HEK293 (cell line): ENCODE measurements around the gene POLR1D.

Experiments used
- GLI2 ChIP-seq: fragments of 450-650 bp; formaldehyde crosslinking; IDR thresholded peaks from 2 replicates; pipeline ENCODE4; 2017; ENCODE audit warnings: missing biosample characterization, missing genetic modification characterization, low read depth, borderline replicate concordance
- HOXC10 ChIP-seq: sonication (generic); formaldehyde crosslinking; IDR thresholded peaks from 2 replicates; pipeline ENCODE4 v1.8.1; 2023; ENCODE audit warnings: mild to moderate bottlenecking, missing genetic modification reagents
- KLF16 ChIP-seq: fragments of 450-650 bp; formaldehyde crosslinking; IDR thresholded peaks from 2 replicates; pipeline ENCODE4 v1.5.1; 2017; ENCODE audit warnings: missing biosample characterization, missing genetic modification characterization
- KLF8 ChIP-seq: fragments of 450-650 bp; formaldehyde crosslinking; IDR thresholded peaks from 2 replicates; pipeline ENCODE4 v1.5.1; 2016; ENCODE audit warnings: missing biosample characterization, missing genetic modification characterization
- RBAK ChIP-seq: fragments of 450-650 bp; formaldehyde crosslinking; IDR thresholded peaks from 2 replicates; pipeline ENCODE4 v1.5.1; 2016; ENCODE audit warnings: missing biosample characterization, missing genetic modification characterization
- SCRT1 ChIP-seq: fragments of 450-650 bp; formaldehyde crosslinking; IDR thresholded peaks from 2 replicates; pipeline ENCODE4 v1.5.1; 2016; ENCODE audit warnings: missing biosample characterization, missing genetic modification characterization, borderline replicate concordance
- ZBTB21 ChIP-seq: fragments of 450-650 bp; formaldehyde crosslinking; IDR thresholded peaks from 2 replicates; pipeline ENCODE4 v1.5.1; 2017; ENCODE audit warnings: missing biosample characterization, missing genetic modification characterization
- ZBTB6 ChIP-seq: fragments of 450-650 bp; formaldehyde crosslinking; IDR thresholded peaks from 2 replicates; pipeline ENCODE4 v1.5.1; 2017; ENCODE audit warnings: missing biosample characterization, missing genetic modification characterization
- ZBTB7A ChIP-seq: fragments of 450-650 bp; formaldehyde crosslinking; IDR thresholded peaks from 2 replicates; pipeline ENCODE4 v1.5.1; 2016; ENCODE audit warnings: low read depth, missing biosample characterization, missing genetic modification characterization
- ZFHX2 ChIP-seq: fragments of 450-650 bp; formaldehyde crosslinking; conservative IDR thresholded peaks from 2 replicates; pipeline ENCODE4 v1.5.1; 2016; ENCODE audit warnings: missing biosample characterization, missing genetic modification characterization
- ZNF121 ChIP-seq: fragments of 450-650 bp; formaldehyde crosslinking; IDR thresholded peaks from 2 replicates; pipeline ENCODE4 v1.5.1; 2016; ENCODE audit warnings: missing biosample characterization, missing genetic modification characterization
- ZNF155 ChIP-seq: fragments of 450-650 bp; formaldehyde crosslinking; IDR thresholded peaks from 2 replicates; pipeline ENCODE4 v1.5.1; 2016; ENCODE audit warnings: missing biosample characterization, missing genetic modification characterization
- ZNF2 ChIP-seq: fragments of 450-650 bp; formaldehyde crosslinking; IDR thresholded peaks from 2 replicates; pipeline ENCODE4 v1.5.1; 2016; ENCODE audit warnings: missing biosample characterization, missing genetic modification characterization
- ZNF23 ChIP-seq: fragments of 450-650 bp; formaldehyde crosslinking; IDR thresholded peaks from 2 replicates; pipeline ENCODE4 v1.5.1; 2016; ENCODE audit warnings: missing biosample characterization, missing genetic modification characterization, borderline replicate concordance
- ZNF280C ChIP-seq: fragments of 450-650 bp; formaldehyde crosslinking; IDR thresholded peaks from 2 replicates; pipeline ENCODE4 v1.5.1; 2016; ENCODE audit warnings: missing biosample characterization, missing genetic modification characterization
- ZNF37A ChIP-seq: fragments of 450-650 bp; IDR thresholded peaks from 2 replicates; pipeline ENCODE4 v1.5.1; 2018; ENCODE audit warnings: missing biosample characterization, missing genetic modification characterization
- ZNF48 ChIP-seq: fragments of 450-650 bp; formaldehyde crosslinking; IDR thresholded peaks from 2 replicates; pipeline ENCODE4 v1.5.1; 2016; ENCODE audit warnings: missing biosample characterization, missing genetic modification characterization
- ZNF544 ChIP-seq: fragments of 450-650 bp; formaldehyde crosslinking; IDR thresholded peaks from 2 replicates; pipeline ENCODE4 v1.5.0; 2017; ENCODE audit warnings: missing biosample characterization, missing genetic modification characterization
- ZNF571 ChIP-seq: fragments of 450-650 bp; formaldehyde crosslinking; IDR thresholded peaks from 2 replicates; pipeline ENCODE4 v1.5.0; 2017; ENCODE audit warnings: missing biosample characterization, missing genetic modification characterization
- ZNF658 ChIP-seq: fragments of 450-650 bp; formaldehyde crosslinking; IDR thresholded peaks from 2 replicates; pipeline ENCODE4; 2016; ENCODE audit warnings: missing biosample characterization, missing genetic modification characterization
- ZNF747 ChIP-seq: fragments of 450-650 bp; formaldehyde crosslinking; IDR thresholded peaks from 2 replicates; pipeline ENCODE4 v1.5.1; 2016; ENCODE audit warnings: missing biosample characterization, missing genetic modification characterization
- ZNF768 ChIP-seq: fragments of 450-650 bp; formaldehyde crosslinking; IDR thresholded peaks from 2 replicates; pipeline ENCODE4 v1.5.1; 2018; ENCODE audit warnings: missing biosample characterization, mild to moderate bottlenecking, missing genetic modification characterization
- ZSCAN23 ChIP-seq: fragments of 450-650 bp; formaldehyde crosslinking; IDR thresholded peaks from 2 replicates; pipeline ENCODE4 v1.5.1; 2016; ENCODE audit warnings: missing biosample characterization, missing genetic modification characterization
- TF ChIP-seq, protein P1 (sequence below): fragments of 450-650 bp; formaldehyde crosslinking; conservative IDR thresholded peaks from 2 replicates; pipeline ENCODE4 v1.5.1; 2016; ENCODE audit warnings: low read depth, missing biosample characterization, missing genetic modification characterization
- TF ChIP-seq, protein P2 (sequence below): fragments of 450-650 bp; IDR thresholded peaks from 2 replicates; pipeline ENCODE4 v1.5.1; 2018; ENCODE audit warnings: missing biosample characterization, missing genetic modification characterization
- TF ChIP-seq, protein P3 (sequence below): fragments of 450-650 bp; formaldehyde crosslinking; IDR thresholded peaks from 2 replicates; pipeline ENCODE4 v1.5.1; 2017; ENCODE audit warnings: missing biosample characterization, missing genetic modification characterization

Gene POLR1D

GRCh38 chr13:27620377-27621115 lies 1.1 kb upstream of the POLR1D start, which contains the start of gene LNX2 (continued):
- peak; percentile 76; the same call in 1 of the 2 replicates for TF ChIP-seq KLF8 (tag by site-specific recombination)
- TF ChIP-seq ZBTB7A (tag by site-specific recombination): no peak; the same call in 1 of the 2 replicates
- TF ChIP-seq ZNF747: no peak
- TF ChIP-seq GLI2 (tag by site-specific recombination): no peak
- no peak for TF ChIP-seq ZNF544 (tag by site-specific recombination)
- TF ChIP-seq, protein P1, sequence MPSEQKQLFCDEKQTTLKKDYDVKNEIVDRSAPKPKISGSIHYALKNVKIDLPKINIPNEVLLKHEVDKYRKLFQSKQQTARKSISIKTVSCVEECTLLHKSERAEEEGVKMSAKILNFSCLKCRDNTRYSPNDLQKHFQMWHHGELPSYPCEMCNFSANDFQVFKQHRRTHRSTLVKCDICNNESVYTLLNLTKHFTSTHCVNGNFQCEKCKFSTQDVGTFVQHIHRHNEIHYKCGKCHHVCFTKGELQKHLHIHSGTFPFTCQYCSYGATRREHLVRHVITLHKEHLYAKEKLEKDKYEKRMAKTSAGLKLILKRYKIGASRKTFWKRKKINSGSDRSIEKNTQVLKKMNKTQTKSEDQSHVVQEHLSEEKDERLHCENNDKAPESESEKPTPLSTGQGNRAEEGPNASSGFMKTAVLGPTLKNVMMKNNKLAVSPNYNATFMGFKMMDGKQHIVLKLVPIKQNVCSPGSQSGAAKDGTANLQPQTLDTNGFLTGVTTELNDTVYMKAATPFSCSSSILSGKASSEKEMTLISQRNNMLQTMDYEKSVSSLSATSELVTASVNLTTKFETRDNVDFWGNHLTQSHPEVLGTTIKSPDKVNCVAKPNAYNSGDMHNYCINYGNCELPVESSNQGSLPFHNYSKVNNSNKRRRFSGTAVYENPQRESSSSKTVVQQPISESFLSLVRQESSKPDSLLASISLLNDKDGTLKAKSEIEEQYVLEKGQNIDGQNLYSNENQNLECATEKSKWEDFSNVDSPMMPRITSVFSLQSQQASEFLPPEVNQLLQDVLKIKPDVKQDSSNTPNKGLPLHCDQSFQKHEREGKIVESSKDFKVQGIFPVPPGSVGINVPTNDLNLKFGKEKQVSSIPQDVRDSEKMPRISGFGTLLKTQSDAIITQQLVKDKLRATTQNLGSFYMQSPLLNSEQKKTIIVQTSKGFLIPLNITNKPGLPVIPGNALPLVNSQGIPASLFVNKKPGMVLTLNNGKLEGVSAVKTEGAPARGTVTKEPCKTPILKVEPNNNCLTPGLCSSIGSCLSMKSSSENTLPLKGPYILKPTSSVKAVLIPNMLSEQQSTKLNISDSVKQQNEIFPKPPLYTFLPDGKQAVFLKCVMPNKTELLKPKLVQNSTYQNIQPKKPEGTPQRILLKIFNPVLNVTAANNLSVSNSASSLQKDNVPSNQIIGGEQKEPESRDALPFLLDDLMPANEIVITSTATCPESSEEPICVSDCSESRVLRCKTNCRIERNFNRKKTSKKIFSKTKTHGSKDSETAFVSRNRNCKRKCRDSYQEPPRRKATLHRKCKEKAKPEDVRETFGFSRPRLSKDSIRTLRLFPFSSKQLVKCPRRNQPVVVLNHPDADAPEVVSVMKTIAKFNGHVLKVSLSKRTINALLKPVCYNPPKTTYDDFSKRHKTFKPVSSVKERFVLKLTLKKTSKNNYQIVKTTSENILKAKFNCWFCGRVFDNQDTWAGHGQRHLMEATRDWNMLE (tag by site-specific recombination): no peak
- no peak for TF ChIP-seq ZNF155 (tag by site-specific recombination)
- no peak for TF ChIP-seq ZSCAN23
- no peak for TF ChIP-seq ZNF658 (tag by site-specific recombination)
- TF ChIP-seq HOXC10 (CRISPR knock-in tag): no peak
- TF ChIP-seq, protein P2, sequence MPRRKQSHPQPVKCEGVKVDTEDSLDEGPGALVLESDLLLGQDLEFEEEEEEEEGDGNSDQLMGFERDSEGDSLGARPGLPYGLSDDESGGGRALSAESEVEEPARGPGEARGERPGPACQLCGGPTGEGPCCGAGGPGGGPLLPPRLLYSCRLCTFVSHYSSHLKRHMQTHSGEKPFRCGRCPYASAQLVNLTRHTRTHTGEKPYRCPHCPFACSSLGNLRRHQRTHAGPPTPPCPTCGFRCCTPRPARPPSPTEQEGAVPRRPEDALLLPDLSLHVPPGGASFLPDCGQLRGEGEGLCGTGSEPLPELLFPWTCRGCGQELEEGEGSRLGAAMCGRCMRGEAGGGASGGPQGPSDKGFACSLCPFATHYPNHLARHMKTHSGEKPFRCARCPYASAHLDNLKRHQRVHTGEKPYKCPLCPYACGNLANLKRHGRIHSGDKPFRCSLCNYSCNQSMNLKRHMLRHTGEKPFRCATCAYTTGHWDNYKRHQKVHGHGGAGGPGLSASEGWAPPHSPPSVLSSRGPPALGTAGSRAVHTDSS: no peak
- TF ChIP-seq RBAK (tag by site-specific recombination): no peak
- TF ChIP-seq KLF16 (tag by site-specific recombination): peak; percentile 76
- TF ChIP-seq ZNF280C (tag by site-specific recombination): no peak
- no peak for TF ChIP-seq ZNF37A (tag by site-specific recombination)
- no peak; the same call in 1 of the 2 replicates for TF ChIP-seq ZNF768 (tag by site-specific recombination)
- no peak for TF ChIP-seq ZNF121
- 0 out of 2 replicates have a peak, but pooled peaks have one; percentile 9 for TF ChIP-seq ZBTB21
- no peak for TF ChIP-seq ZNF48
- TF ChIP-seq SCRT1 (tag by site-specific recombination): peak; percentile 86; the same call in 1 of the 2 replicates
- TF ChIP-seq, protein P3, sequence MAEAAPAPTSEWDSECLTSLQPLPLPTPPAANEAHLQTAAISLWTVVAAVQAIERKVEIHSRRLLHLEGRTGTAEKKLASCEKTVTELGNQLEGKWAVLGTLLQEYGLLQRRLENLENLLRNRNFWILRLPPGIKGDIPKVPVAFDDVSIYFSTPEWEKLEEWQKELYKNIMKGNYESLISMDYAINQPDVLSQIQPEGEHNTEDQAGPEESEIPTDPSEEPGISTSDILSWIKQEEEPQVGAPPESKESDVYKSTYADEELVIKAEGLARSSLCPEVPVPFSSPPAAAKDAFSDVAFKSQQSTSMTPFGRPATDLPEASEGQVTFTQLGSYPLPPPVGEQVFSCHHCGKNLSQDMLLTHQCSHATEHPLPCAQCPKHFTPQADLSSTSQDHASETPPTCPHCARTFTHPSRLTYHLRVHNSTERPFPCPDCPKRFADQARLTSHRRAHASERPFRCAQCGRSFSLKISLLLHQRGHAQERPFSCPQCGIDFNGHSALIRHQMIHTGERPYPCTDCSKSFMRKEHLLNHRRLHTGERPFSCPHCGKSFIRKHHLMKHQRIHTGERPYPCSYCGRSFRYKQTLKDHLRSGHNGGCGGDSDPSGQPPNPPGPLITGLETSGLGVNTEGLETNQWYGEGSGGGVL (tag by site-specific recombination): peak; percentile 47
- no peak for TF ChIP-seq ZNF571 (tag by site-specific recombination)
- TF ChIP-seq ZNF2: peak; percentile 73; the same call in 1 of the 2 replicates
- no peak for TF ChIP-seq ZBTB6 (tag by site-specific recombination)
- peak; percentile 76 for TF ChIP-seq ZFHX2
- no peak for TF ChIP-seq ZNF23 (tag by site-specific recombination)
